GM19467 (cell line): ENCODE data around the gene NEDD4L.
"Not testable (repeated sequence)": the region's sequence is repeated elsewhere in the genome, so short reads cannot be mapped to it uniquely, and the experiment has no call there.

Experiments used
- ATAC-seq: cut with Tn5 transposase; IDR thresholded peaks from one replicate; pipeline ENCODE4 v1.9.1; 2021; ENCODE audit warnings: mild to moderate bottlenecking, moderate library complexity; ENCODE audit not compliant: unreplicated experiment

Gene NEDD4L

GRCh38 chr18:58362027-58362575 lies 318.1 kb downstream of the NEDD4L start:
- ATAC-seq: no peak

- ATAC-seq: no peak
Measured at GRCh38 chr18:58362829-58363271, 318.8 kb downstream of the NEDD4L start.

GRCh38 chr18:58363767-58364540 lies 319.9 kb downstream of the NEDD4L start:
- no peak for ATAC-seq

GRCh38 chr18:58364876-58365528 lies 321.0 kb downstream of the NEDD4L start:
- no peak for ATAC-seq

GRCh38 chr18:58367425-58368140 lies 323.6 kb downstream of the NEDD4L start:
- ATAC-seq: no peak

- ATAC-seq: no peak
Measured at GRCh38 chr18:58369616-58370015, 325.6 kb downstream of the NEDD4L start.

GRCh38 chr18:58370038-58370580 lies 326.1 kb downstream of the NEDD4L start:
- ATAC-seq: no peak

- ATAC-seq: no peak
Measured at GRCh38 chr18:58370612-58371011, 326.6 kb downstream of the NEDD4L start.

- ATAC-seq: no peak
Measured at GRCh38 chr18:58373481-58373880, 329.5 kb downstream of the NEDD4L start.

- ATAC-seq: no peak
Measured at GRCh38 chr18:58375051-58375450, 331.0 kb downstream of the NEDD4L start.

- ATAC-seq: no peak
Measured at GRCh38 chr18:58378411-58379379, 334.7 kb downstream of the NEDD4L start.

GRCh38 chr18:58379443-58379842 lies 335.4 kb downstream of the NEDD4L start:
- no peak for ATAC-seq

- ATAC-seq: not testable (repeated sequence)
Measured at GRCh38 chr18:58380113-58380512, 336.1 kb downstream of the NEDD4L start.

GRCh38 chr18:58381676-58382411 lies 337.8 kb downstream of the NEDD4L start:
- no peak for ATAC-seq

- no peak for ATAC-seq
Measured at GRCh38 chr18:58382446-58382845, 338.4 kb downstream of the NEDD4L start.

GRCh38 chr18:58385472-58385871 lies 341.4 kb downstream of the NEDD4L start:
- no peak for ATAC-seq

- ATAC-seq: no peak
Measured at GRCh38 chr18:58386780-58387179, 342.8 kb downstream of the NEDD4L start.

GRCh38 chr18:58387716-58388115 lies 343.7 kb downstream of the NEDD4L start:
- no peak for ATAC-seq

GRCh38 chr18:58388736-58389135 lies 344.7 kb downstream of the NEDD4L start:
- no peak for ATAC-seq
